GM23248 (cell line): ENCODE data around the gene RPLP1. TPM values are rescaled to one million over a fixed set of nuclear protein-coding genes. Genes with fewer than 3 reads are reported as not detected.
A peak's percentile ranks its signal among the peaks of the same experiment; 100 is the strongest.

Experiments used
- DNase-seq: peaks from one replicate; pipeline ENCODE4 v3.0.0-alpha.2; 2015
- H2AFZ ChIP-seq: fragments of 200-600 bp; sonication (generic); 2 replicates; pipeline ENCODE4 v1.6.1; 2016; ENCODE audit warnings: antibody characterized with exemption
- H3F3A ChIP-seq: fragments of 200-600 bp; sonication (generic); 2 replicates; pipeline ENCODE4 v1.6.1; 2016; ENCODE audit warnings: mild to moderate bottlenecking, antibody characterized with exemption, mixed run types; ENCODE audit not compliant: insufficient read depth
- H3K27ac ChIP-seq: fragments of 200-600 bp; sonication (generic); 2 replicates; pipeline ENCODE4 v1.5.1; 2016; ENCODE audit warnings: mild to moderate bottlenecking
- H3K27me3 ChIP-seq: fragments of 200-600 bp; sonication (generic); replicated peaks from 2 replicates; pipeline ENCODE4 v1.6.1; 2016; ENCODE audit warnings: mild to moderate bottlenecking; ENCODE audit not compliant: insufficient read depth
- H3K36me3 ChIP-seq: fragments of 200-600 bp; sonication (generic); 2 replicates; pipeline ENCODE4 v1.6.1; 2016; ENCODE audit warnings: low read depth, mild to moderate bottlenecking
- H3K4me1 ChIP-seq: fragments of 200-600 bp; sonication (generic); 2 replicates; pipeline ENCODE4 v1.6.1; 2016; ENCODE audit warnings: mild to moderate bottlenecking; ENCODE audit not compliant: insufficient read depth
- H3K4me2 ChIP-seq: fragments of 200-600 bp; sonication (generic); one replicate; pipeline ENCODE4 v1.6.1; 2016; ENCODE audit warnings: mild to moderate bottlenecking; ENCODE audit not compliant: unreplicated experiment
- H3K4me3 ChIP-seq: fragments of 200-600 bp; sonication (generic); 2 replicates; pipeline ENCODE4 v1.5.1; 2016; ENCODE audit warnings: mild to moderate bottlenecking
- H3K79me2 ChIP-seq: fragments of 200-600 bp; sonication (generic); 2 replicates; pipeline ENCODE4 v1.6.1; 2016; ENCODE audit warnings: mild to moderate bottlenecking; ENCODE audit not compliant: insufficient read depth
- H3K9ac ChIP-seq: fragments of 200-600 bp; sonication (generic); 2 replicates; pipeline ENCODE4 v1.6.1; 2016; ENCODE audit warnings: mild to moderate bottlenecking
- H3K9me2 ChIP-seq: fragments of 200-600 bp; sonication (generic); 2 replicates; pipeline ENCODE4 v1.6.1; 2016; ENCODE audit warnings: mixed run types, mild to moderate bottlenecking, moderate library complexity; ENCODE audit not compliant: insufficient read depth
- H3K9me3 ChIP-seq: fragments of 200-600 bp; sonication (generic); one replicate; pipeline ENCODE4 v1.6.1; 2017; ENCODE audit warnings: low read depth
- H4K20me1 ChIP-seq: fragments of 200-600 bp; sonication (generic); 2 replicates; pipeline ENCODE4 v1.6.0; 2016; ENCODE audit not compliant: insufficient read depth
- EZH2 ChIP-seq: fragments of 200-600 bp; sonication (generic); IDR thresholded peaks from 2 replicates; pipeline ENCODE4 v1.6.1; 2018; ENCODE audit warnings: antibody characterized with exemption, mild to moderate bottlenecking; ENCODE audit not compliant: insufficient read depth, poor library complexity, severe bottlenecking
- EZH2phosphoT487 ChIP-seq: fragments of 200-600 bp; sonication (generic); IDR thresholded peaks from 2 replicates; pipeline ENCODE4 v1.6.1; 2018; ENCODE audit warnings: antibody characterized with exemption, moderate library complexity, mild to moderate bottlenecking, low read depth; ENCODE audit not compliant: insufficient read depth
- WGBS, 2 experiments: methylation state at CpG; one replicate each; pipeline ENCODE4 v1.1.6; 2015 to 2017; ENCODE audit warnings: low lambda C conversion rate in 2 of 2, low coverage in 1 of 2; ENCODE audit errors: missing lambda C conversion rate in 2 of 2; 5-methylcytosine and 5-hydroxymethylcytosine counted together
- in situ Hi-C: fragments of 300-500 bp; cut with MboI; formaldehyde crosslinking; loops from 2 replicates; pipeline ENCODE4 v1.15.0; 2020
- polyA plus RNA-seq: library from polyadenylated mRNA; unstranded; fragments of >200 nt; fragmentation: Nextera tagmentation; extraction: Ambion mirVana; gene quantifications from 2 replicates; pipeline ENCODE4 v1.2.1, GENCODE V29; 2016
- total RNA-seq: library from RNA; depleted of rRNA; stranded (reverse); fragments of >200 nt; shearing (Covaris generic); gene quantifications from 2 replicates; pipeline ENCODE4 v1.2.3, GENCODE V29; 2014

RPLP1 gene
- total and polyA plus RNA-seq, 2 experiments from 2014 or later: 172 to 963 TPM

GRCh38 chr15:69421498-69421897 lies 31.1 kb upstream of the RPLP1 start:
- TF ChIP-seq EZH2phosphoT487 (no peak), EZH2 (no peak)
- DNase-seq: peak; percentile 41
- no peak overlapping the region for H3K9ac ChIP-seq
- no peaks in the 10 kb centered on the region for H3K27me3 ChIP-seq
- H3K4me1 ChIP-seq: peaks cover 22% of the 10 kb centered on the region
- H3F3A ChIP-seq: peaks cover 14% of the 10 kb centered on the region; the same call in 1 of the 2 replicates
- H3K36me3 ChIP-seq: peaks cover 11% of the 10 kb centered on the region
- H3K27ac ChIP-seq: no peak overlapping the region
- no peaks in the 10 kb centered on the region for H3K9me2 ChIP-seq
- H3K4me2 ChIP-seq: no peak overlapping the region
- H3K4me3 ChIP-seq: no peak overlapping the region
- no peaks in the 10 kb centered on the region for H3K9me3 ChIP-seq
- in situ Hi-C loops: no loop called here
- H3K79me2 ChIP-seq: peaks cover 57% of the 10 kb centered on the region
- H2AFZ ChIP-seq: no peak overlapping the region
- H4K20me1 ChIP-seq: no peaks in the 10 kb centered on the region

- Histone ChIP-seq H3K79me2 (peaks cover 52% of the 10 kb centered on the region), H3K4me1 (peaks cover 17% of the 10 kb centered on the region), H3K9ac (no peak overlapping the region), H3K9me3 (no peaks in the 10 kb centered on the region), H3K27ac (no peak overlapping the region), H3K4me2 (no peak overlapping the region), H3K9me2 (no peaks in the 10 kb centered on the region), H3F3A (peaks cover 11% of the 10 kb centered on the region; the same call in 1 of the 2 replicates), H3K4me3 (no peak overlapping the region), H4K20me1 (no peaks in the 10 kb centered on the region), H3K36me3 (peaks cover 20% of the 10 kb centered on the region), H2AFZ (no peak overlapping the region), H3K27me3 (no peaks in the 10 kb centered on the region)
- in situ Hi-C loops: no loop called here
- WGBS, 2 experiments: 88 to 95% methylated on average over 4 of the region's 4 CpGs
- TF ChIP-seq EZH2phosphoT487: no peak
- TF ChIP-seq EZH2: no peak
- no peak for DNase-seq
Observed at GRCh38 chr15:69422336-69422895, 30.2 kb upstream of the RPLP1 start.

GRCh38 chr15:69424001-69424400 lies 28.6 kb upstream of the RPLP1 start:
- Histone ChIP-seq H4K20me1 (no peaks in the 10 kb centered on the region), H3K36me3 (peaks cover 24% of the 10 kb centered on the region), H3K4me1 (peaks cover 5% of the 10 kb centered on the region), H3K9ac (no peak overlapping the region), H3K9me2 (no peaks in the 10 kb centered on the region), H3K79me2 (peaks cover 38% of the 10 kb centered on the region), H3K4me2 (no peak overlapping the region), H3K27ac (no peak overlapping the region), H3F3A (no peaks in the 10 kb centered on the region), H3K4me3 (no peak overlapping the region), H2AFZ (no peak overlapping the region), H3K9me3 (no peaks in the 10 kb centered on the region), H3K27me3 (no peaks in the 10 kb centered on the region)
- in situ Hi-C loops: no loop called here
- WGBS, 2 experiments: 74 to 79% methylated on average over 2 of the region's 2 CpGs
- no peak for TF ChIP-seq EZH2phosphoT487
- TF ChIP-seq EZH2: no peak
- no peak for DNase-seq

- Histone ChIP-seq H3K9me2 (no peaks in the 10 kb centered on the region), H3K4me2 (no peak overlapping the region), H3K9me3 (no peaks in the 10 kb centered on the region), H2AFZ (no peak overlapping the region), H3K27me3 (no peaks in the 10 kb centered on the region), H3K4me1 (peaks cover 5% of the 10 kb centered on the region), H3K36me3 (peaks cover 25% of the 10 kb centered on the region), H3K9ac (no peak overlapping the region), H3F3A (no peaks in the 10 kb centered on the region), H3K27ac (no peak overlapping the region), H3K4me3 (no peak overlapping the region), H4K20me1 (no peaks in the 10 kb centered on the region), H3K79me2 (peaks cover 29% of the 10 kb centered on the region)
- TF ChIP-seq EZH2 (no peak), EZH2phosphoT487 (no peak)
- DNase-seq: peak; percentile 46
- in situ Hi-C loops: no loop called here
- WGBS, 2 experiments: 97 to 100% methylated on average over 1 of the region's 1 CpG
Observed at GRCh38 chr15:69424748-69425413, 27.7 kb upstream of the RPLP1 start.
